NCI-H1048 (cell line): ENCODE measurements around the gene MORC2.

ENCODE experiments used
- DNase-seq: peaks from one replicate; lab custom pipeline; 2025; lab: John Stamatoyannopoulos, UW

MORC2 gene

DNA sequence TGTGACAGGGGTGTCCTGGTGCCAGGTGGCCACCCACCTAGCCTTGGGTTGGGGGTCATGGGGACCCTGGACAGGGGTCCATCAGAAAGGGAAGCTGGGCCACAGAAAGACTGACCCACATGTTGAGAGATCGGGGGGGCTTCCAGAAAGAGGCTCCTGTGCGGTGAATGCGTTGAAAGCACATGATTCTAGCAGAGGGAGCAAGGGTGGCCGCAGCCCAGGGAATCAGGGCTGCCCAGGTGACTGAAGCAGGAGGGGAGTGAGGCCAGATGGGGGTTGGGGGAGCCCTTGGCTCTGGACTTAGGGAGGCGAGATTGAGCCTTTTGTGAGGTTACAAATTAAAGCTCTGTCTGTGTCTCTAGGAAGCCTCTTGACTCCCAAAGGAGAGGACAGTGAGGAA, 80.7 kb downstream of the MORC2 start:
- no peak for DNase-seq

DNA sequence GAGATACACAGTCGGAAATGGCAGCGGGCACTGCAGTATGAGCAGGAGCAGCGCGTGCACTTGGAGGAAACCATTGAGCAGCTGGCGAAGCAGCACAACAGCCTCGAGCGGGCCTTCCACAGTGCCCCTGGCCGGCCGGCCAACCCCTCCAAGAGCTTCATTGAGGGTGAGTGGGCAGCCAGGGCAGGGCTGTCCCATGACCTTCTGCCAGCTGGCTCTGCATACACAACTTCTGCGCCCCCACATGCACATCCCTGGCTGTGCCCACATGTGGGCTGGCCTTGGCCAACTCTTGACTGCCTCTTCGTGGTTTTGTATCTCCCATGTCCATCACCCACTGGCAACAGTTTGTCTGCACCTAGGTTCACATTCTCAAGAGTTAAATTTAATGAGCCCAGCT, 81.1 kb downstream of the MORC2 start:
- no peak for DNase-seq

DNA sequence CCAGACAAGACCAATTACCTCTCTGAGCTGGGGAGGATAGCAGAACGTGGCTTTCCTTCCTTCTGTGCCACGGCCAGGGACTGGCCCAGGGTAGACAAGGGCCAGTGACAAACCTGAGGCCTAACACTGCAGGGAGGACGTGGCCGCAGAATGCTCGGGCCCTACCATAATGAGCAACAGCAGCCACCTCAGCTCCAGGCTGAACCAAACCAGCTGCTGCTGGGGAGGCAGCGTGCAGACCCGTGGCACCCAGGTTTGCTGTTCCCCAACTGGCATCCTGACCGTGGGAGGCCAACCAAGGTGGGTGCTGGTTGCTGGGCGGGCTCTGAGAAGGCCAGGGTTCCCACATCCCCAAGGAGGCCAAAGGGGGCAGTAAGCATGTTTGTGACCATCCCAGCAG, 83.0 kb downstream of the MORC2 start:
- no peak for DNase-seq

- no peak for DNase-seq
These were observed 83.6 kb downstream of the MORC2 start for GRCh38 chr22:30885001-30885366.

DNA sequence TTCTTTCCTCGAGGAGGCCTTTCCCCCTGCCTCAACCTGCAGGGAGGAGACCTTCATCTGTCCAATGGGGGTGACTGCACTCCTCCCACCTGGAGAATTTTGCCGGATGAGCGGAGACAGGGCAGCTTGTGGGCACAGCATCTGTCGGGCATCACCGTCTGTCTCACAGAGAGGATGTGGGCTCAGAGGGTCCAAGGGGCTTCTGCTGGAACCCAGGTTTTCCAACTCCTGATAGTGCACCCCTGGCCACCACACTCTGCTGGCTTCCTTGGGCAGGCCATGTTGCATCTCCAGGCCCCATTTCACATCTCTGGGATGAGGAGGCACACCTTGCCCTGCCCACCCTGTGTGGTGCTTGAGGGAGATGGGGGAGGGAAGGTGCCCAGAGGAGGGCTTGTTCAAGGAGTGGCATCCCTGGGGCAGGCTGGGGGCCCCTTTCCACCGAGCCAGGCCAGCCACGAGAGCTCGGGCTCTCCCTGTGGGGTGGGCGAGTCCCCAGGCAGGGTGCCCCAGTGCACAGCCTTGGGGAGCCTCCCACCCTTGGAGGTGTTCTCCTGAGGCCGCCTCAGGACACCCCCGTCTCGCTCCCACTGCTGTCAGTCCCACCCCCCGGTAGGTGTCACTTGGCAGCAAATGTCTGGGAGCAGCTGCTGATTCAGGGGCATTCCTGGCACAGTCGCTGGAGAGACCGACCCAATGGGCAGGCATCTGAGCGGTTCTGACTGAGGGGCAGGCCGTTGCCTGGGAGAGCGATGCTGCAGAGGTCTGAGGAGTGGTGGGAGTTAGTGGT, 84.2 kb downstream of the MORC2 start:
- DNase-seq, result no peak

- no peak for DNase-seq
These were observed 84.9 kb downstream of the MORC2 start for GRCh38 chr22:30883586-30884145.

- DNase-seq, result no peak
These were observed 85.5 kb downstream of the MORC2 start for GRCh38 chr22:30882974-30883533.

DNA sequence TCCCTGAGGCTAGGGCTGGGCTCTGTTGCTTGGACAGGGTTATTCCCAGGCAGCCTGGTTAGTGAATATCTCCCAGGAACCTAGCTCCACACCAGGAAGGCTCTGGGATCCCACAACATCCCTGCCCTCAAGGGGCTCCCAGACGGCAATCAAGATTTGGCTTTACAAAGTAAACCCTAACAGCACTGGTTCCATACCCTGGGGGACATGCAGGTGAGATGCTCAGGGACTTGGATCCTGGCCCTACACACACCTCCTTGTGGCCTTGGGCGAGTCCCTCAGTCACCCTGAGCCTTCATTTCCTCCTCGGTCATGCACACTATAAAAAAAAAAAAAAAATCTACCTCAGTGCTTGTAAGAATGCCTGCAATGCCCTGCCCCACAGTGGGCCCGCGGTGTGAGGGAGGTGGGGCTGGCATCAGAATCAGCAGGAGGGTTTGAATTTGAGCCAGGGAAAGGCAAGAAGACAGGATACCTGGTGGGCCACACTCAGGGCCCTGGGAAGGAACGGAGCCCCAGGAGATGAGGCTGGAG, 86.3 kb downstream of the MORC2 start:
- no peak for DNase-seq

DNA sequence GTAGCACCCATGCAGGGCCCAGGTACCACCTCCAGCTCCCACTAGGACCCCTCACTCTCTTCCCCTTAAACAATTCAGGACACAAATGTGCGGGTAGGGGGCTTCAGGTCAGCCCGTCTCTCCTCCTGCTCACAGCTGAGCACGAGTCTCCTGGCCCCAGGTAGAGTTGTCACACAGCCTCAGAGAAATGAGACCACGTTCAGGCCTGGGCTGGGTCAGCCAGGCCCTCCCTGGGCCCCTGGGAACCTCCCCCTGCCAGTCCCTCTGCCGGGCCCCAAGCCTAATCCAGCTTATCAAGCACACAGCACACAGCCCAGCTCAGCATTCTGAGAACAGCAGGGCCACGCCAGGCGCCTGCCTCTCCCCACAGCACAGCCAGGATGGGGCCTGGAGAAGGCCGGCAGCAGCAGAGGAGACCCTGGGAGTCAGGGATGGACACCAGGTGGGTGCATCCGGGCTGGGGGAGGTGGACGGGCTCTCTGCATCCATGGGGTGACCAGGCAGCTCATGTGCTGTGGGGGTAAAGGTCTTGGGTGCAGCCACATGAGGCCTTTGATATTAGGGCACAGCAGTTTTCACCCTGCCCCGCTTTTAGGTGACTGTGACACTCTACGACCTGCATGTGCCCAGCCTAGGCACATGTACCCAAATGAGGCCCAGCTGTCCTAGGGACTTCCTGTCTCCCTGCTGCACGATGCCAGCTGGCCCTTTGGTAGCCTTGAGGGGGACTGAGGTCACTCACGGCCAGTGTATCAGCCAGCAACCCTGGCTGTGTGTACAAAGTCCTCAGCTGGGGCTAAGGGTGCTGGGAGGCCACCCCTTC, 87.0 kb downstream of the MORC2 start:
- DNase-seq, result no peak

- DNase-seq, result no peak
These were observed 87.7 kb downstream of the MORC2 start for GRCh38 chr22:30880847-30881246.

GRCh38 chr22:30880181-30880601, 88.4 kb downstream of the MORC2 start:
- DNase-seq, result no peak

- DNase-seq, result no peak
These were observed 89.2 kb downstream of the MORC2 start for GRCh38 chr22:30879415-30879797.

- no peak for DNase-seq
These were observed 89.8 kb downstream of the MORC2 start for GRCh38 chr22:30878516-30879414.

GRCh38 chr22:30877662-30878515, 90.7 kb downstream of the MORC2 start:
- no peak for DNase-seq

DNA sequence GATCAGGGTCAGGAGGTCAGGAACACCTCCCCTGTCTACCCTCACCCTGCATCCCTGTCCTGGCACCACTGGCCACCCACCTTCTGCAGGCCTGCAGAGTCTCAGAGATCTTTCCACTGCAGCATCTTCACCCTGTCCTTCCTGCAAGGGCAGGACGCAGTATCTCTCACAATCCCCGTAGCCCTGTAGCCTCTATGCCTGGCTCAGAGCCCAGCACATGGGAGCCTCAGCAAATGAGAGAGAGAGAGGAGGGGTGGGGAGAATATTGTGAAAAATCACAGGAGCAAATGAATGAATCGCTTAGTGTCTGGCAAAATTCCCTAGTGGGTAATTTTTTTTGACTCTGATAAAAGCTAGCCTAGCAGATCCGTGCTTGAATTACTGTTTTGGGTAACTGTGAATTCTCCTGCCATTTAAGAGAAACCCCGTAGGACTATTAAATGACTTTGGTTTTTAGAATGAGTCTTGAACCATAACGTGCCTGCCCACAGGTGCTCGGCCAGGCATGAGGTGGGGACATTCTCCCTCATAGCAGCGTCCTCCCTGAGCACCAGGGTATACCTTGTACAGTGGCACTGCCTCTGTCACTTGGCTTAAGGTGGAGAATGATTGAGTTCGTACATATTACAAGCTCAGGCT, 91.5 kb downstream of the MORC2 start:
- no peak for DNase-seq

GRCh38 chr22:30876221-30876751, 92.3 kb downstream of the MORC2 start:
- DNase-seq, result no peak

- no peak for DNase-seq
These were observed 92.9 kb downstream of the MORC2 start for GRCh38 chr22:30875481-30876215.
